HUES48 (cell line): ENCODE results near the gene KCTD1.

Experiments
- H3K27ac ChIP-seq: one replicate; pipeline ENCODE4 v1.7.0; 2013; ENCODE audit warnings: low read depth, low read length, inconsistent platforms
- H3K27me3 ChIP-seq: 2 replicates; pipeline ENCODE4 v1.6.1; 2013; ENCODE audit warnings: mild to moderate bottlenecking, low read length; ENCODE audit not compliant: control insufficient read depth, insufficient read depth
- H3K36me3 ChIP-seq: 2 replicates; pipeline ENCODE4 v1.6.1; 2013; ENCODE audit warnings: low read length; ENCODE audit not compliant: control insufficient read depth, insufficient read depth
- H3K4me1 ChIP-seq: 2 replicates; pipeline ENCODE4 v1.6.1; 2013; ENCODE audit warnings: mild to moderate bottlenecking, low read length; ENCODE audit not compliant: control insufficient read depth, insufficient read depth
- H3K4me3 ChIP-seq: 2 replicates; pipeline ENCODE4 v1.5.1; 2013; ENCODE audit warnings: mild to moderate bottlenecking, low read depth, low read length
- H3K9ac ChIP-seq: 2 replicates; pipeline ENCODE4 v1.6.1; 2013; ENCODE audit warnings: mild to moderate bottlenecking, low read depth, low read length, moderate library complexity
- H3K9me3 ChIP-seq: 2 replicates; pipeline ENCODE4 v1.6.1; 2013; ENCODE audit warnings: low read length; ENCODE audit not compliant: control insufficient read depth, insufficient read depth

KCTD1 gene

DNA sequence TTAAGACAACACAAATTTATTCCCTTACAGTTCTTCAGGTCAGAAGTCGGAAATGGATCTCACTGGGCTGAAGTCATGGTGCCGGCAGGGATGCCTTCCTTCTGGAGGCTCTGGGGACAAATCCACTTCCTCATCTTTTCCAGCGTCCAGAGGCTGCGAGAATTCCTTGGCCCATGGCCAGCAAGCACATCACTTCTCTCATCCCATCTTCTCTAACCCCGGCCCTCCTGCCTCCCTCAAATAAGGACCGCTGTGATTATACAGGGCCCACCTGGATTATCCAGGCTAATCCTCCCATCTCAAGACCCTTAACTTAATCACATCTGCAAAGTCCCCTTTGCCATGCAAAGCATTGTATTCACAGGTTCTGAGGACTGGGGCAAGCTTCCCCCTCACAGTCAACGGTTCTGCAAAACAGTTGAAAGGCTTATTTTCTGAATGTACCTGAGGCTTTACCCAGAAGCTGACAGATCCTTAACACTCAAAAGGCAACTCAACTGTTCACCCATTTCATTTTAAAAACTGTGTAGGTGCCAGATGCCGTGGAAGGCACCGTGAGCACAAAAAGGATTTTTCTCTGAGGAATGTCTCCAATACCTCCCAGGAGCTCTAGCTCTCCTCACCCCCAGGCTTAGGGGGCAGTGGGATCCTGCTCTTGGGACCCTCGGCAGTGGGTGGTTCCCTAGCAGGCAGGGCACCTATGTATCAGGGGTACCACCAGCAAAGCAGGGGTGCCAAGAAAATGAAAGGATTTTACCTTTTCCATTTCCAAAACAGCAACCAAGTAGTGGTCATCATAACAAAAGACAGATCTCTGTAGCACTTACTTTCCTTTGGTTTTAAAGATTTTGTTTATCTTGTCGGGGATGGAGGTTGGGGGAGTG, 84.0 kb downstream of the KCTD1 start:
- Histone ChIP-seq H3K4me3 (no peak overlapping the region), H3K36me3 (no peaks in the 10 kb centered on the region)

DNA sequence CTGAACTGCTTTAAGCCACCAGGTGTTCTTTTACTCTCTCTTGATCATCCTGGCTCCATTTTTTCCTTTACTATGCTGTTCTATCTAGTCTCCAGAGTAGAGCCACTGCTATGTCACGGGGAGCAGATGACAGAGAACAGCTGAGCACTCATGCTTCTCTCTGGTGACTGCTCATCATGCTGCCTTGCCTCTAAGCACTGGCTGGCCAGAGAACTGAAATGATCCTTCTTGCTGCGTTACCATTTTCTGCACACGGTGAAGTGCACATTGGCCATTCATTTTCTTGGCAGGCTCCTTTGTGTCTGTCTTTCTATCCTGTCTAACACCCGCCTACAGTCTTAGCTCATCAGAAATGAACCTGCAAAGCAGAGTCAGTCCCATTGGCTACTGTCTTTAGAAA, 86.0 kb downstream of the KCTD1 start:
- Histone ChIP-seq H3K36me3 (no peaks in the 10 kb centered on the region), H3K9me3 (no peaks in the 10 kb centered on the region)

More for the DNA sequence above, 84.0 kb downstream of the KCTD1 start:
- no peak overlapping the region for H3K27ac ChIP-seq
- H3K9ac ChIP-seq: no peak overlapping the region
- no peaks in the 10 kb centered on the region for H3K9me3 ChIP-seq
- H3K4me1 ChIP-seq: peaks cover 12% of the 10 kb centered on the region; the same call in 1 of the 2 replicates
- H3K27me3 ChIP-seq: no peaks in the 10 kb centered on the region; the same call in 1 of the 2 replicates

GRCh38 chr18:26461405-26461804, 86.9 kb downstream of the KCTD1 start:
- peaks cover 10% of the 10 kb centered on the region for H3K27me3 ChIP-seq
- H3K4me1 ChIP-seq: peaks cover 20% of the 10 kb centered on the region
- no peak overlapping the region for H3K4me3 ChIP-seq
- H3K9ac ChIP-seq: no peak overlapping the region
- no peaks in the 10 kb centered on the region for H3K36me3 ChIP-seq
- H3K27ac ChIP-seq: no peak overlapping the region
- H3K9me3 ChIP-seq: no peaks in the 10 kb centered on the region

More for the DNA sequence above, 86.0 kb downstream of the KCTD1 start:
- peaks cover 10% of the 10 kb centered on the region for H3K27me3 ChIP-seq
- no peak overlapping the region for H3K9ac ChIP-seq
- no peak overlapping the region for H3K4me3 ChIP-seq
- no peak overlapping the region for H3K27ac ChIP-seq
- peaks cover 10% of the 10 kb centered on the region for H3K4me1 ChIP-seq

DNA sequence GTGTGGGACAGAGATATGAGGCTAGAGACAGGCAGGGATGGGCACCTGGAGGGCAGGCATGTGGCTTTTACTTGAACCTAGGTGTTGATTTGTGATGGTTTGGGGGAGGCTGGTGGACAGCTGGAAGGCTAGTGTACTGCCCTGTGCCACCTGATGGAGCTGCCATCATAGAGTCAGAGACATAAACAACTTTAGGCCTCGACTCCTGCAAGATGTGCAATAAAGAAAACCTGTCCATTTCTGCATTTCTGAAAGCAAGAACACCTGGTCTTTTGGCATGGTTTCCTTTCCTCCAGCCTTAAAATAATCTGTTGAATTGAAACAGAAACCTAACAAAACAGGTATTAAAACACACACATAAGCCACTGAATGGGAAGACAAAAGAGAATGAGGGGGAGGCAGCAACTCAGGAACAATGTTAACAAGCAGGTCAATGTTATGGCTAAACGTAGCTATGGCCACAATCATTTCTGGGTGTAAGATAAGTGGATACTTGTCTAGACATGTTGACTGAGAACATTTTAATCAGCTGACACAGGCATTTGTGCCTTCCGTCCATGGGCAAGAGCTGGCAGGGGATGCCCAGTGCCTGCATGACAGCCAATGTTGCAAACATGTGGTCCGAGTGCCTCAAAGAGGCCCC, 87.8 kb downstream of the KCTD1 start:
- no peak overlapping the region for H3K4me3 ChIP-seq
- H3K36me3 ChIP-seq: no peaks in the 10 kb centered on the region
- H3K4me1 ChIP-seq: peaks cover 20% of the 10 kb centered on the region
- no peak overlapping the region for H3K27ac ChIP-seq
- no peak overlapping the region for H3K9ac ChIP-seq
- no peaks in the 10 kb centered on the region for H3K9me3 ChIP-seq
- peaks cover 10% of the 10 kb centered on the region for H3K27me3 ChIP-seq

- no peak overlapping the region for H3K4me3 ChIP-seq
- H3K9ac ChIP-seq: no peak overlapping the region
- H3K36me3 ChIP-seq: 0 out of 2 replicates have a peak, but pooled peaks cover 1% of the 10 kb centered on the region
- H3K9me3 ChIP-seq: no peaks in the 10 kb centered on the region
- peaks cover 20% of the 10 kb centered on the region for H3K4me1 ChIP-seq
- H3K27me3 ChIP-seq: peaks cover 10% of the 10 kb centered on the region
- H3K27ac ChIP-seq: no peak overlapping the region
These were observed 88.5 kb downstream of the KCTD1 start for GRCh38 chr18:26459884-26460283.

GRCh38 chr18:26459340-26459739, 89.0 kb downstream of the KCTD1 start:
- Histone ChIP-seq H3K9me3 (no peaks in the 10 kb centered on the region), H3K36me3 (0 out of 2 replicates have a peak, but pooled peaks cover 6% of the 10 kb centered on the region), H3K9ac (no peak overlapping the region), H3K27ac (no peak overlapping the region), H3K4me1 (peaks cover 16% of the 10 kb centered on the region), H3K4me3 (no peak overlapping the region), H3K27me3 (peaks cover 10% of the 10 kb centered on the region)

- H3K9me3 ChIP-seq: no peaks in the 10 kb centered on the region
- no peak overlapping the region for H3K9ac ChIP-seq
- peaks cover 15% of the 10 kb centered on the region for H3K4me1 ChIP-seq
- peaks cover 10% of the 10 kb centered on the region for H3K27me3 ChIP-seq
- 0 out of 2 replicates have a peak, but pooled peaks cover 6% of the 10 kb centered on the region for H3K36me3 ChIP-seq
- no peak overlapping the region for H3K4me3 ChIP-seq
- no peak overlapping the region for H3K27ac ChIP-seq
These were observed 89.7 kb downstream of the KCTD1 start for GRCh38 chr18:26458526-26459232.

- no peak overlapping the region for H3K9ac ChIP-seq
- 0 out of 2 replicates have a peak, but pooled peaks cover 6% of the 10 kb centered on the region for H3K36me3 ChIP-seq
- H3K9me3 ChIP-seq: no peaks in the 10 kb centered on the region
- no peak overlapping the region for H3K4me3 ChIP-seq
- H3K27ac ChIP-seq: peak overlapping the region; percentile 48
- H3K27me3 ChIP-seq: peaks cover 10% of the 10 kb centered on the region
- peaks cover 15% of the 10 kb centered on the region for H3K4me1 ChIP-seq
These were observed 90.6 kb downstream of the KCTD1 start for GRCh38 chr18:26457611-26458353.

GRCh38 chr18:26457195-26457594, 91.2 kb downstream of the KCTD1 start:
- Histone ChIP-seq H3K27ac (no peak overlapping the region), H3K36me3 (0 out of 2 replicates have a peak, but pooled peaks cover 6% of the 10 kb centered on the region), H3K4me1 (peaks cover 15% of the 10 kb centered on the region), H3K4me3 (no peak overlapping the region), H3K9ac (no peak overlapping the region), H3K9me3 (no peaks in the 10 kb centered on the region), H3K27me3 (peaks cover 10% of the 10 kb centered on the region)

GRCh38 chr18:26456070-26456491, 92.3 kb downstream of the KCTD1 start:
- Histone ChIP-seq H3K27ac (no peak overlapping the region), H3K36me3 (0 out of 2 replicates have a peak, but pooled peaks cover 6% of the 10 kb centered on the region), H3K4me1 (peaks cover 15% of the 10 kb centered on the region), H3K27me3 (peaks cover 10% of the 10 kb centered on the region), H3K9ac (no peak overlapping the region), H3K9me3 (no peaks in the 10 kb centered on the region), H3K4me3 (no peak overlapping the region)
